Progenitor cell of endocrine pancreas (in vitro differentiated cells): ENCODE data around the gene PEAK3. TPM values are rescaled to one million over a fixed set of nuclear protein-coding genes. Genes with fewer than 3 reads are reported as not detected.

Experiments used
- DNase-seq: peaks from one replicate; pipeline ENCODE4 v3.0.0; 2021; ENCODE audit warnings: low spot score; ENCODE audit not compliant: unreplicated experiment
- H3K27ac Mint-ChIP-seq: 2 replicates; pipeline ENCODE4 v1.8.0; 2021; ENCODE audit warnings: mild to moderate bottlenecking, moderate library complexity, mixed read lengths
- H3K27me3 Mint-ChIP-seq: 2 replicates; pipeline ENCODE4 v1.8.0; 2021; ENCODE audit warnings: mixed read lengths
- H3K36me3 Mint-ChIP-seq: 2 replicates; pipeline ENCODE4 v1.8.0; 2022; ENCODE audit warnings: mixed read lengths; ENCODE audit not compliant: insufficient read depth
- H3K4me1 Mint-ChIP-seq: 2 replicates; pipeline ENCODE4 v1.8.0; 2021; ENCODE audit warnings: low read depth, mixed read lengths
- H3K4me3 Mint-ChIP-seq: 2 replicates; pipeline ENCODE4 v1.8.0; 2021; ENCODE audit warnings: low read depth, mild to moderate bottlenecking, moderate library complexity, mixed read lengths
- H3K9me3 Mint-ChIP-seq: 2 replicates; pipeline ENCODE4 v1.8.0; 2021; ENCODE audit warnings: low read depth, mixed read lengths
- CTCF ChIP-seq: fragments of 200-600 bp; sonication (generic); IDR thresholded peaks from one replicate; pipeline ENCODE4 v1.5.0; 2021; ENCODE audit warnings: antibody characterized with exemption, mild to moderate bottlenecking; ENCODE audit not compliant: unreplicated experiment
- microRNA-seq: library from miRNA; unstranded; fragments of <30 nt; microRNA quantifications from one replicate; pipeline ENCODE4 v1.1.0, GENCODE V29; 2020; ENCODE audit warnings: borderline number of aligned reads; ENCODE audit not compliant: unreplicated experiment
- total RNA-seq: library from RNA; stranded (reverse); gene quantifications from 2 replicates; pipeline ENCODE4 v1.2.1, GENCODE V29; 2021

PEAK3 gene
- total RNA-seq, 1 donor from 2014 or later: not detected

GRCh38 chr19:2226840-2227360, 55.1 kb downstream of the PEAK3 start:
- Mint-ChIP-seq H3K4me3 (no peak overlapping the region), H3K4me1 (no peaks in the 10 kb centered on the region), H3K27ac (no peak overlapping the region), H3K27me3 (no peaks in the 10 kb centered on the region), H3K36me3 (peaks cover 6% of the 10 kb centered on the region), H3K9me3 (no peaks in the 10 kb centered on the region)
- no peak for DNase-seq
- no peak for TF ChIP-seq CTCF

- Mint-ChIP-seq H3K27ac (no peak overlapping the region), H3K4me1 (no peaks in the 10 kb centered on the region), H3K9me3 (no peaks in the 10 kb centered on the region), H3K36me3 (peaks cover 6% of the 10 kb centered on the region), H3K27me3 (no peaks in the 10 kb centered on the region), H3K4me3 (no peak overlapping the region)
- DNase-seq: no peak
- no peak for TF ChIP-seq CTCF
Observed at GRCh38 chr19:2226051-2226839, 55.7 kb downstream of the PEAK3 start.

GRCh38 chr19:2225415-2226050, 56.4 kb downstream of the PEAK3 start:
- Mint-ChIP-seq H3K27ac (no peak overlapping the region), H3K27me3 (no peaks in the 10 kb centered on the region), H3K4me3 (no peak overlapping the region), H3K36me3 (peaks cover 6% of the 10 kb centered on the region), H3K9me3 (no peaks in the 10 kb centered on the region), H3K4me1 (no peaks in the 10 kb centered on the region)
- no peak for TF ChIP-seq CTCF
- DNase-seq: no peak

- no peak for DNase-seq
- Mint-ChIP-seq H3K27ac (no peak overlapping the region), H3K36me3 (peaks cover 5% of the 10 kb centered on the region), H3K9me3 (no peaks in the 10 kb centered on the region), H3K27me3 (no peaks in the 10 kb centered on the region), H3K4me1 (no peaks in the 10 kb centered on the region), H3K4me3 (no peak overlapping the region)
- no peak for TF ChIP-seq CTCF
Observed at GRCh38 chr19:2224754-2225349, 57.1 kb downstream of the PEAK3 start.

Small RNAs within 50 kb of the gene (microRNA-seq; reads per million reads assigned to microRNA genes)
- gene MIR1227 (49.5 reads per million, percentile 45 among the genes with 10 or more reads in this experiment), gene MIR4321 (not detected)

Other genes with a start within 250 kb of the PEAK3 start
- gene MKNK2, start 230.9 kb downstream of the PEAK3 start, total RNA-seq: 145 and 163 TPM in 2 replicates
- gene MOB3A, start 185.8 kb downstream of the PEAK3 start, total RNA-seq: 33.2 and 38.5 TPM in 2 replicates
- 15.9 and 16.5 TPM in 2 replicates for gene IZUMO4, start 185.3 kb downstream of the PEAK3 start, total RNA-seq
- gene AP3D1, start 130.6 kb downstream of the PEAK3 start, total RNA-seq: 123 and 131 TPM in 2 replicates
- 102 and 106 TPM in 2 replicates for gene DOT1L, start 118.2 kb downstream of the PEAK3 start, total RNA-seq
- gene PLEKHJ1, start 45.8 kb downstream of the PEAK3 start, total RNA-seq: 116 and 119 TPM in 2 replicates
- gene SF3A2, start 45.4 kb downstream of the PEAK3 start, total RNA-seq: 152 and 156 TPM in 2 replicates
- 58.4 and 71.3 TPM in 2 replicates for gene AMH, start 32.9 kb downstream of the PEAK3 start, total RNA-seq
- gene JSRP1, start 25.8 kb downstream of the PEAK3 start, total RNA-seq: 1.00 and 1.6 TPM in 2 replicates
- 0.13 and 0.17 TPM in 2 replicates for gene LINGO3, start 26.0 kb upstream of the PEAK3 start, total RNA-seq
- 126 and 139 TPM in 2 replicates for gene LSM7, start 46.4 kb upstream of the PEAK3 start, total RNA-seq
- gene SPPL2B, start 46.5 kb upstream of the PEAK3 start, total RNA-seq: 148 and 153 TPM in 2 replicates
- gene TMPRSS9, start 78.1 kb upstream of the PEAK3 start, total RNA-seq: not detected in 2 replicates
- 108 and 110 TPM in 2 replicates for gene TIMM13, start 145.4 kb upstream of the PEAK3 start, total RNA-seq
- 90.0 and 93.6 TPM in 2 replicates for gene LMNB2, start 174.8 kb upstream of the PEAK3 start, total RNA-seq
- 4.9 and 5.1 TPM in 2 replicates for gene GADD45B, start 194.0 kb upstream of the PEAK3 start, total RNA-seq